GM18498 (cell line): ENCODE measurements around the gene RMDN2.

Experiments
- ATAC-seq: cut with Tn5 transposase; IDR thresholded peaks from one replicate; pipeline ENCODE4 v1.9.1; 2021; ENCODE audit warnings: mild to moderate bottlenecking, moderate library complexity; ENCODE audit not compliant: unreplicated experiment

The RMDN2 gene

GRCh38 chr2:38037325-38037724 is 112.2 kb downstream of the RMDN2 start:
- peak; percentile 13 for ATAC-seq

GRCh38 chr2:38037757-38038621 is 112.9 kb downstream of the RMDN2 start:
- peak; percentile 64 for ATAC-seq

GRCh38 chr2:38038682-38039081 is 113.6 kb downstream of the RMDN2 start:
- no peak for ATAC-seq

- no peak for ATAC-seq
Measured at GRCh38 chr2:38039121-38039910, 114.2 kb downstream of the RMDN2 start.

- no peak for ATAC-seq
Measured at GRCh38 chr2:38045811-38046210, 120.7 kb downstream of the RMDN2 start.

- ATAC-seq = no peak
Measured at GRCh38 chr2:38056216-38056615, 131.1 kb downstream of the RMDN2 start.

GRCh38 chr2:38057651-38058410 is 132.7 kb downstream of the RMDN2 start:
- no peak for ATAC-seq

- no peak for ATAC-seq
Measured at GRCh38 chr2:38060236-38061018, 135.3 kb downstream of the RMDN2 start.

- ATAC-seq = no peak
Measured at GRCh38 chr2:38064801-38065501, 139.9 kb downstream of the RMDN2 start.

- ATAC-seq = no peak
Measured at GRCh38 chr2:38065502-38066135, 140.5 kb downstream of the RMDN2 start.

GRCh38 chr2:38066421-38067115 is 141.5 kb downstream of the RMDN2 start:
- ATAC-seq = no peak
